H4 (cell line): ENCODE measurements around the gene USP24. TPM values are rescaled to one million over a fixed set of nuclear protein-coding genes. Genes with fewer than 3 reads are reported as not detected.

ENCODE experiments used
- DNase-seq: peaks from one replicate; pipeline ENCODE4 v3.0.0-alpha.2; 2015; ENCODE audit warnings: low spot score
- total RNA-seq: library from RNA; depleted of rRNA; stranded (reverse); fragments of >200 nt; shearing (Covaris generic); gene quantifications from 2 replicates; pipeline ENCODE4 v1.2.3, GENCODE V29; 2014

USP24 gene
- total RNA-seq, 1 experiment from 2014 or later, result 20.4 TPM

GRCh38 chr1:55164906-55165305 lies 50.3 kb downstream of the USP24 start:
- DNase-seq, result no peak

GRCh38 chr1:55159571-55159970 lies 55.6 kb downstream of the USP24 start:
- DNase-seq, result no peak

GRCh38 chr1:55156608-55157007 lies 58.6 kb downstream of the USP24 start:
- no peak for DNase-seq

GRCh38 chr1:55156093-55156492 lies 59.1 kb downstream of the USP24 start:
- no peak for DNase-seq

GRCh38 chr1:55155522-55155921 lies 59.6 kb downstream of the USP24 start:
- DNase-seq, result peak; percentile 29

- DNase-seq, result no peak
These were observed 60.5 kb downstream of the USP24 start for GRCh38 chr1:55154616-55155015.

- no peak for DNase-seq
These were observed 62.1 kb downstream of the USP24 start for GRCh38 chr1:55153031-55153430.

- DNase-seq, result no peak
These were observed 64.1 kb downstream of the USP24 start for GRCh38 chr1:55150880-55151588.

GRCh38 chr1:55148676-55149075 lies 66.5 kb downstream of the USP24 start:
- DNase-seq, result no peak

GRCh38 chr1:55147524-55147923 lies 67.6 kb downstream of the USP24 start:
- no peak for DNase-seq

- no peak for DNase-seq
These were observed 68.4 kb downstream of the USP24 start for GRCh38 chr1:55146781-55147180.

- no peak for DNase-seq
These were observed 70.3 kb downstream of the USP24 start for GRCh38 chr1:55144886-55145285.

- peak; percentile 31 for DNase-seq
These were observed 71.5 kb downstream of the USP24 start for GRCh38 chr1:55143684-55144083.

- no peak for DNase-seq
These were observed 73.8 kb downstream of the USP24 start for GRCh38 chr1:55141295-55141893.

GRCh38 chr1:55140546-55140983 lies 74.6 kb downstream of the USP24 start:
- DNase-seq, result peak; percentile 94

GRCh38 chr1:55140137-55140536 lies 75.0 kb downstream of the USP24 start:
- DNase-seq, result no peak

GRCh38 chr1:55138823-55139222 lies 76.3 kb downstream of the USP24 start:
- DNase-seq, result no peak

GRCh38 chr1:55134152-55134808 lies 80.9 kb downstream of the USP24 start:
- DNase-seq, result no peak

GRCh38 chr1:55131801-55132200 lies 83.4 kb downstream of the USP24 start:
- peak; percentile 30 for DNase-seq

- no peak for DNase-seq
These were observed 83.9 kb downstream of the USP24 start for GRCh38 chr1:55131218-55131617.

- peak; percentile 91 for DNase-seq
These were observed 85.9 kb downstream of the USP24 start for GRCh38 chr1:55129194-55129728.

- DNase-seq, result peak; percentile 49
These were observed 86.7 kb downstream of the USP24 start for GRCh38 chr1:55128418-55128995.
